Endothelial cell (in vitro differentiated cells): Measurements from ENCODE around the gene TAS1R2. TPM values are rescaled to one million over a fixed set of nuclear protein-coding genes. Genes with fewer than 3 reads are reported as not detected.

Experiments used
- DNase-seq: peaks from one replicate; pipeline ENCODE4 v3.0.0; 2021; ENCODE audit warnings: low spot score
- H3K27ac Mint-ChIP-seq: one replicate; pipeline ENCODE4 v1.8.0; 2021; ENCODE audit warnings: mixed read lengths, inconsistent platforms; ENCODE audit not compliant: unreplicated experiment
- H3K27me3 Mint-ChIP-seq: one replicate; pipeline ENCODE4 v1.8.0; 2021; ENCODE audit warnings: mild to moderate bottlenecking, moderate library complexity, mixed read lengths, inconsistent platforms; ENCODE audit not compliant: unreplicated experiment
- H3K36me3 Mint-ChIP-seq: one replicate; pipeline ENCODE4 v1.8.0; 2021; ENCODE audit warnings: mild to moderate bottlenecking, low read depth, mixed read lengths, inconsistent platforms; ENCODE audit not compliant: unreplicated experiment
- H3K4me1 Mint-ChIP-seq: one replicate; pipeline ENCODE4 v1.8.0; 2021; ENCODE audit warnings: mild to moderate bottlenecking, mixed read lengths, inconsistent platforms; ENCODE audit not compliant: unreplicated experiment
- H3K4me3 Mint-ChIP-seq: one replicate; pipeline ENCODE4 v1.8.0; 2021; ENCODE audit warnings: mild to moderate bottlenecking, mixed read lengths, inconsistent platforms; ENCODE audit not compliant: unreplicated experiment
- H3K9me3 Mint-ChIP-seq: one replicate; pipeline ENCODE4 v1.8.0; 2021; ENCODE audit warnings: mixed read lengths, inconsistent platforms; ENCODE audit not compliant: unreplicated experiment
- CTCF ChIP-seq: fragments of 200-600 bp; sonication (generic); IDR thresholded peaks from one replicate; pipeline ENCODE4 v1.5.0; 2021; ENCODE audit warnings: antibody characterized with exemption; ENCODE audit not compliant: unreplicated experiment
- total RNA-seq: library from RNA; stranded (reverse); fragmentation: NEBNext Ultra II Directional; extraction: Animal tissue kit (Norgen Biotek cat#: 25700); gene quantifications from one replicate; pipeline ENCODE4 v1.2.1, GENCODE V29; 2021; ENCODE audit not compliant: unreplicated experiment

Gene TAS1R2
- total RNA-seq, 1 donor from 2014 or later = not detected

- Mint-ChIP-seq H3K27me3 (peaks cover 9% of the 10 kb centered on the region), H3K9me3 (no peaks in the 10 kb centered on the region), H3K4me1 (no peaks in the 10 kb centered on the region), H3K36me3 (peaks cover 5% of the 10 kb centered on the region), H3K27ac (no peak overlapping the region), H3K4me3 (no peak overlapping the region)
- DNase-seq = no peak
- no peak for TF ChIP-seq CTCF
Measured at GRCh38 chr1:18819203-18819602, 40.3 kb downstream of the TAS1R2 start.

GRCh38 chr1:18817795-18818435 is 41.5 kb downstream of the TAS1R2 start:
- Mint-ChIP-seq H3K4me3 (no peak overlapping the region), H3K27ac (no peak overlapping the region), H3K36me3 (no peaks in the 10 kb centered on the region), H3K9me3 (no peaks in the 10 kb centered on the region), H3K4me1 (no peaks in the 10 kb centered on the region), H3K27me3 (peaks cover 7% of the 10 kb centered on the region)
- DNase-seq = no peak
- TF ChIP-seq CTCF = no peak

GRCh38 chr1:18817316-18817715 is 42.1 kb downstream of the TAS1R2 start:
- TF ChIP-seq CTCF = no peak
- peak overlapping the region; percentile 38 for H3K4me3 Mint-ChIP-seq
- H3K36me3 Mint-ChIP-seq = no peaks in the 10 kb centered on the region
- no peak overlapping the region for H3K27ac Mint-ChIP-seq
- H3K4me1 Mint-ChIP-seq = no peaks in the 10 kb centered on the region
- no peaks in the 10 kb centered on the region for H3K9me3 Mint-ChIP-seq
- peaks cover 9% of the 10 kb centered on the region for H3K27me3 Mint-ChIP-seq
- no peak for DNase-seq

- Mint-ChIP-seq H3K27ac (no peak overlapping the region), H3K9me3 (no peaks in the 10 kb centered on the region), H3K36me3 (no peaks in the 10 kb centered on the region), H3K4me1 (no peaks in the 10 kb centered on the region), H3K4me3 (no peak overlapping the region), H3K27me3 (peaks cover 9% of the 10 kb centered on the region)
- DNase-seq = no peak
- TF ChIP-seq CTCF = no peak
Measured at GRCh38 chr1:18816808-18817207, 42.7 kb downstream of the TAS1R2 start.

GRCh38 chr1:18814874-18815531 is 44.5 kb downstream of the TAS1R2 start:
- Mint-ChIP-seq H3K4me1 (no peaks in the 10 kb centered on the region), H3K36me3 (no peaks in the 10 kb centered on the region), H3K4me3 (no peak overlapping the region), H3K27me3 (peaks cover 11% of the 10 kb centered on the region), H3K9me3 (no peaks in the 10 kb centered on the region), H3K27ac (no peak overlapping the region)
- no peak for TF ChIP-seq CTCF
- DNase-seq = no peak
